ENCODE measurements around the gene NPFFR1. TPM values are rescaled to one million over a fixed set of nuclear protein-coding genes. Genes with fewer than 3 reads are reported as not detected.

The NPFFR1 gene
- total and polyA plus RNA-seq, 4 donors = under 0.01 TPM; not detected in 3

DNA sequence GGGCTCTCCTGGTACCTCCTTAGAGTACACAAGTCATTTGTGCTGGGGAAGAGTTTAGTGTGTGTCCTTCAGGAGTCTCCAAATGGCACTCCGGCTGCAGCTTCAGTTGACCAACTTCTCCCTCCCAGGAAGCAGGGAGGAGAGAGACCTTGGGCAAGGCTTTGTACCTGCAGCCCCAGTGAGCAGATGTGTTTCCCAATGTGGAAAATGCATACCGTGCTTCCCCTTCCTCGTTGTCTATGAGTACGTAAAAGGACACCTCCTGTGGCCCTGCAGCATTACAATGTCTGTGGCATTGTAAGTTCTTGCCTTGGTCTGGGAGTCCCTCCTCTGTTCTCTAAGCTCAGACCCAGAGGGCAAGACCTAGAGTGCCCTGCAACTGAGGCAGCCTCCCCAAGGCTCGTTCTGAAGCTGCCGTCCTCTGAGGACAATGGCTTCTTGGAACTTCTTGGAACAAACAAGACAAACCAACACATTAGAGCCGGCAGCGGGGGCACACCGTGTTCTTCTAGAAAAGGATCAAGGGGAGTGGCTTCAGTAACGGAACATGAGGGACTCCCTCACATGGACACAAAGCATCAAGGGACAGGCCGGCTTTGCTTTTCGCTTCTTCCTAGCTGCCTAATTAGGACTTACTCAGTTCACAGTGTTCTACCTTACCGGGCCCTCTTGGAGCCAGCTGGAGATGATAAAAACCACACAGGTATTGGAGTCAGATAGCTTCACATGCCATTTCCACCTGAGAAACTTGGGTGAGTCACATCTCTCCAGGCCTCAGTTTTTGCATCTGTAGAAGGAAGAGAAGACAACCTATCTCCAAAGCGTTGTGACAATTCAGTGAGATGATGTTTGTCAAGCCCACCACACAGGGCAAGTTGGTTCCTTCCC, 29.7 kb downstream of the NPFFR1 start:
- peaks cover 0 to 2% (median 0%) of the 10 kb centered on the region in 4 donors for H3K4me1 ChIP-seq (ENCODE audit: control insufficient read depth in 4 of 4, insufficient read depth in 4 of 4, low read length in 3 of 4)
- no peak overlapping the region for H3K27ac ChIP-seq (ENCODE audit: low read depth in 1 of 2, low read length in 2 of 2)
- no peak for TF ChIP-seq TAF1 (conservative IDR thresholded peaks at IDR 0.05)
- no peak for TF ChIP-seq FOXA2 (IDR thresholded peaks at IDR 0.05)
- no peak for TF ChIP-seq SP1 (IDR thresholded peaks at IDR 0.05)
- no peak for TF ChIP-seq ATF3 (IDR thresholded peaks at IDR 0.05)
- TF ChIP-seq YY1 (IDR thresholded peaks at IDR 0.05) = no peak
- TF ChIP-seq JUND (IDR thresholded peaks at IDR 0.05) = no peak
- TF ChIP-seq FOXA1 (IDR thresholded peaks at IDR 0.05) = no peak
- TF ChIP-seq HNF4A (conservative IDR thresholded peaks at IDR 0.05) = no peak
- no peak for TF ChIP-seq GABPA (IDR thresholded peaks at IDR 0.05 in 1 of 2, conservative IDR thresholded peaks at IDR 0.05 in 1 of 2)
- TF ChIP-seq, protein P1, sequence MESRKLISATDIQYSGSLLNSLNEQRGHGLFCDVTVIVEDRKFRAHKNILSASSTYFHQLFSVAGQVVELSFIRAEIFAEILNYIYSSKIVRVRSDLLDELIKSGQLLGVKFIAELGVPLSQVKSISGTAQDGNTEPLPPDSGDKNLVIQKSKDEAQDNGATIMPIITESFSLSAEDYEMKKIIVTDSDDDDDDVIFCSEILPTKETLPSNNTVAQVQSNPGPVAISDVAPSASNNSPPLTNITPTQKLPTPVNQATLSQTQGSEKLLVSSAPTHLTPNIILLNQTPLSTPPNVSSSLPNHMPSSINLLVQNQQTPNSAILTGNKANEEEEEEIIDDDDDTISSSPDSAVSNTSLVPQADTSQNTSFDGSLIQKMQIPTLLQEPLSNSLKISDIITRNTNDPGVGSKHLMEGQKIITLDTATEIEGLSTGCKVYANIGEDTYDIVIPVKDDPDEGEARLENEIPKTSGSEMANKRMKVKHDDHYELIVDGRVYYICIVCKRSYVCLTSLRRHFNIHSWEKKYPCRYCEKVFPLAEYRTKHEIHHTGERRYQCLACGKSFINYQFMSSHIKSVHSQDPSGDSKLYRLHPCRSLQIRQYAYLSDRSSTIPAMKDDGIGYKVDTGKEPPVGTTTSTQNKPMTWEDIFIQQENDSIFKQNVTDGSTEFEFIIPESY (IDR thresholded peaks at IDR 0.05) = no peak
- no peak for TF ChIP-seq RXRA (IDR thresholded peaks at IDR 0.05)
- TF ChIP-seq, protein P2, sequence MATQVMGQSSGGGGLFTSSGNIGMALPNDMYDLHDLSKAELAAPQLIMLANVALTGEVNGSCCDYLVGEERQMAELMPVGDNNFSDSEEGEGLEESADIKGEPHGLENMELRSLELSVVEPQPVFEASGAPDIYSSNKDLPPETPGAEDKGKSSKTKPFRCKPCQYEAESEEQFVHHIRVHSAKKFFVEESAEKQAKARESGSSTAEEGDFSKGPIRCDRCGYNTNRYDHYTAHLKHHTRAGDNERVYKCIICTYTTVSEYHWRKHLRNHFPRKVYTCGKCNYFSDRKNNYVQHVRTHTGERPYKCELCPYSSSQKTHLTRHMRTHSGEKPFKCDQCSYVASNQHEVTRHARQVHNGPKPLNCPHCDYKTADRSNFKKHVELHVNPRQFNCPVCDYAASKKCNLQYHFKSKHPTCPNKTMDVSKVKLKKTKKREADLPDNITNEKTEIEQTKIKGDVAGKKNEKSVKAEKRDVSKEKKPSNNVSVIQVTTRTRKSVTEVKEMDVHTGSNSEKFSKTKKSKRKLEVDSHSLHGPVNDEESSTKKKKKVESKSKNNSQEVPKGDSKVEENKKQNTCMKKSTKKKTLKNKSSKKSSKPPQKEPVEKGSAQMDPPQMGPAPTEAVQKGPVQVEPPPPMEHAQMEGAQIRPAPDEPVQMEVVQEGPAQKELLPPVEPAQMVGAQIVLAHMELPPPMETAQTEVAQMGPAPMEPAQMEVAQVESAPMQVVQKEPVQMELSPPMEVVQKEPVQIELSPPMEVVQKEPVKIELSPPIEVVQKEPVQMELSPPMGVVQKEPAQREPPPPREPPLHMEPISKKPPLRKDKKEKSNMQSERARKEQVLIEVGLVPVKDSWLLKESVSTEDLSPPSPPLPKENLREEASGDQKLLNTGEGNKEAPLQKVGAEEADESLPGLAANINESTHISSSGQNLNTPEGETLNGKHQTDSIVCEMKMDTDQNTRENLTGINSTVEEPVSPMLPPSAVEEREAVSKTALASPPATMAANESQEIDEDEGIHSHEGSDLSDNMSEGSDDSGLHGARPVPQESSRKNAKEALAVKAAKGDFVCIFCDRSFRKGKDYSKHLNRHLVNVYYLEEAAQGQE (IDR thresholded peaks at IDR 0.05) = no peak
- no peak for TF ChIP-seq HNF4G (IDR thresholded peaks at IDR 0.05)
- TF ChIP-seq MAX (IDR thresholded peaks at IDR 0.05) = no peak
- TF ChIP-seq EGR1 (IDR thresholded peaks at IDR 0.05; ENCODE audit: low read depth in 2 of 2) = no peak
- TF ChIP-seq NR2F2 (IDR thresholded peaks at IDR 0.05) = no peak
- no peak for DNase-seq (ENCODE audit: low spot score)
- H3K9ac ChIP-seq (ENCODE audit: low read depth in 1 of 2, low read length in 2 of 2) = no peak overlapping the region
- H3K4me3 ChIP-seq (ENCODE audit: low read depth in 1 of 3, low read length in 3 of 3) = no peak overlapping the region
- H3K36me3 ChIP-seq (ENCODE audit: control insufficient read depth in 4 of 4, insufficient read depth in 3 of 4, low read depth in 1 of 4, low read length in 3 of 4) = no peaks in the 10 kb centered on the region
- H3K27me3 ChIP-seq (ENCODE audit: control insufficient read depth in 4 of 4, insufficient read depth in 4 of 4, low read length in 3 of 4) = peaks cover 0 to 2% (median 0%) of the 10 kb centered on the region in 4 donors
- 88% methylated on average over 14 of the region's 14 CpGs for WGBS
- H3K9me3 ChIP-seq (ENCODE audit: control insufficient read depth in 4 of 4, low read length in 3 of 4) = no peaks in the 10 kb centered on the region
